ENCODE measurements around the gene MTM1.
A peak's percentile ranks its signal among the peaks of the same experiment; 100 is the strongest.

MTM1 gene

GRCh38 chrX:150548684-150549083 is 19.7 kb upstream of the MTM1 start:
- DNase-seq (ENCODE audit: low read depth), result no peak

GRCh38 chrX:150551963-150552362 is 16.5 kb upstream of the MTM1 start:
- no peak for DNase-seq (ENCODE audit: low read depth)

GRCh38 chrX:150558424-150558823 is 10.0 kb upstream of the MTM1 start:
- DNase-seq (ENCODE audit: low read depth), result no peak

GRCh38 chrX:150564838-150565237 is 3.6 kb upstream of the MTM1 start:
- no peak for DNase-seq (ENCODE audit: low read depth)

GRCh38 chrX:150565551-150565950 is 2.9 kb upstream of the MTM1 start:
- no peak for DNase-seq (ENCODE audit: low read depth)

- no peak for DNase-seq (ENCODE audit: low read depth)
Measured at GRCh38 chrX:150566734-150567182, 1.7 kb upstream of the MTM1 start.

GRCh38 chrX:150567645-150568319 is 639 bp upstream of the MTM1 start:
- DNase-seq (ENCODE audit: low read depth), result no peak

GRCh38 chrX:150569155-150569477 is 695 bp downstream of the MTM1 start:
- DNase-seq (ENCODE audit: low read depth), result no peak

GRCh38 chrX:150570512-150570911 is 2.1 kb downstream of the MTM1 start:
- DNase-seq (ENCODE audit: low read depth), result no peak

GRCh38 chrX:150572206-150572605 is 3.8 kb downstream of the MTM1 start:
- no peak for DNase-seq (ENCODE audit: low read depth)

- DNase-seq (ENCODE audit: low read depth), result no peak
Measured at GRCh38 chrX:150573106-150573505, 4.7 kb downstream of the MTM1 start.

- no peak for DNase-seq (ENCODE audit: low read depth)
Measured at GRCh38 chrX:150573702-150574101, 5.3 kb downstream of the MTM1 start.

GRCh38 chrX:150574559-150575418 is 6.4 kb downstream of the MTM1 start:
- no peak for DNase-seq (ENCODE audit: low read depth)

- peak; percentile 43 for DNase-seq (ENCODE audit: low read depth)
Measured at GRCh38 chrX:150575419-150575814, 7.0 kb downstream of the MTM1 start.

- DNase-seq (ENCODE audit: low read depth), result no peak
Measured at GRCh38 chrX:150577174-150577573, 8.8 kb downstream of the MTM1 start.

- no peak for DNase-seq (ENCODE audit: low read depth)
Measured at GRCh38 chrX:150581093-150581775, 12.8 kb downstream of the MTM1 start.

- no peak for DNase-seq (ENCODE audit: low read depth)
Measured at GRCh38 chrX:150582338-150582948, 14.0 kb downstream of the MTM1 start.

GRCh38 chrX:150587585-150588503 is 19.4 kb downstream of the MTM1 start:
- DNase-seq (ENCODE audit: low read depth), result peak; percentile 33

- no peak for DNase-seq (ENCODE audit: low read depth)
Measured at GRCh38 chrX:150594584-150594983, 26.2 kb downstream of the MTM1 start.

- no peak for DNase-seq (ENCODE audit: low read depth)
Measured at GRCh38 chrX:150599226-150599625, 30.8 kb downstream of the MTM1 start.

- no peak for DNase-seq (ENCODE audit: low read depth)
Measured at GRCh38 chrX:150602296-150602695, 33.9 kb downstream of the MTM1 start.
